ENCODE measurements around the gene AKAP8. TPM values are rescaled to one million over a fixed set of nuclear protein-coding genes. Genes with fewer than 3 reads are reported as not detected.
"Not testable (repeated sequence)": the region's sequence is repeated elsewhere in the genome, so short reads cannot be mapped to it uniquely, and the experiment has no call there.

The AKAP8 gene
- total RNA-seq, 2 experiments from 2014 or later: 47.6 to 48.2 TPM

DNA sequence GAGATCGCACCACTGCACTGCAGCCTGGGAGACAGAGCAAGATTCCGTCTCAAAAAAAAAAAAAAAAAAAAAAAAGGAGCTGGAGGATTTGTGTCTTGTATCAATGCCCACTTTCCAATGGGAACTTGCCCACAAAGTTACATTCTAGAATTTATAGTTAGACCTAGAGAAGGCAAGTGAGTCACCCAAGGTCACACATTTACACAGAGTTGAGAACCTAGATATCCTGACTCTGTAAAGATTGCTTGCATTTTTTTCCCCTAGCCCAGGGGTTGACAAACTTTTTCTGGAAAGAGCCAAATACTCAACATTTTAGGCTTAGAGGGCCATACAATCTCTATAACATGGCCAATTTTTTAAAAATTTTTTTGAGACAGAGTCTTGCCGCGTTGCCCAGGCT lies 39.5 kb downstream of the AKAP8 start:
- DNase-seq (no peak), ATAC-seq (no peak)
- Mint-ChIP-seq H3K27me3 (no peaks in the 10 kb centered on the region), H3K36me3 (ENCODE audit: low read depth) (peaks cover 3% of the 10 kb centered on the region), H3K4me3 (no peak overlapping the region), H3K9me3 (no peaks in the 10 kb centered on the region), H3K27ac (no peak overlapping the region), H3K4me1 (ENCODE audit: low read depth) (no peaks in the 10 kb centered on the region)
- TF ChIP-seq, protein P1, sequence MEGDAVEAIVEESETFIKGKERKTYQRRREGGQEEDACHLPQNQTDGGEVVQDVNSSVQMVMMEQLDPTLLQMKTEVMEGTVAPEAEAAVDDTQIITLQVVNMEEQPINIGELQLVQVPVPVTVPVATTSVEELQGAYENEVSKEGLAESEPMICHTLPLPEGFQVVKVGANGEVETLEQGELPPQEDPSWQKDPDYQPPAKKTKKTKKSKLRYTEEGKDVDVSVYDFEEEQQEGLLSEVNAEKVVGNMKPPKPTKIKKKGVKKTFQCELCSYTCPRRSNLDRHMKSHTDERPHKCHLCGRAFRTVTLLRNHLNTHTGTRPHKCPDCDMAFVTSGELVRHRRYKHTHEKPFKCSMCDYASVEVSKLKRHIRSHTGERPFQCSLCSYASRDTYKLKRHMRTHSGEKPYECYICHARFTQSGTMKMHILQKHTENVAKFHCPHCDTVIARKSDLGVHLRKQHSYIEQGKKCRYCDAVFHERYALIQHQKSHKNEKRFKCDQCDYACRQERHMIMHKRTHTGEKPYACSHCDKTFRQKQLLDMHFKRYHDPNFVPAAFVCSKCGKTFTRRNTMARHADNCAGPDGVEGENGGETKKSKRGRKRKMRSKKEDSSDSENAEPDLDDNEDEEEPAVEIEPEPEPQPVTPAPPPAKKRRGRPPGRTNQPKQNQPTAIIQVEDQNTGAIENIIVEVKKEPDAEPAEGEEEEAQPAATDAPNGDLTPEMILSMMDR (IDR thresholded peaks at IDR 0.05): no peak
- CTCF ChIA-PET: no interaction called here
- intact Hi-C loops (cut with micrococcal nuclease): no loop called here
- POLR2A ChIA-PET: interaction anchor here (0.8 kb wide), 1 partner anchor 29 kb away, joined by 3 read pairs; no protein-coding TSS in a partner anchor

DNA sequence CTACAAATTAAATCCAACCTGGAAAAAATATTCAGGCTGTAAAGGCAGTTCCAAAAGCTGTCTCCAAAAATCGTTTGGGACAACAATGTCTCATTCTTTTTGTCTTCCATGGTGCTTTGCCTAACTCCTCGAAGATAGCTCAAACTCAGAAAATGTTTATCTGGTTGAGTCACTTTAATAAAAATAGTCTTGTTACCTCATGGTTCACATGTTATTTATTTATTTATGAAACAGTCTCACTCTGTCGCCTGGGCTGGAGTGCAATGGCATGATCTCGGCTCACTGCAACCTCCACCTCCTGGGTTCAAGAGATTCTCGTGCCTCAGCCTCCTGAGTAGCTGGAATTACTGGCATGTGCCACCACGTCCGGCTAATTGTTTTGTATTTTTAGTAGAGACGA lies 42.4 kb downstream of the AKAP8 start:
- DNase-seq (no peak), ATAC-seq (no peak)
- H3K27me3 Mint-ChIP-seq: no peaks in the 10 kb centered on the region
- ChIA-PET CTCF (interaction anchor here (1.2 to 1.4 kb wide), 2 partner anchors 16 to 35 kb away, joined by 3 to 4 read pairs; no protein-coding TSS in a partner anchor), POLR2A (interaction anchor here (1.0 to 1.5 kb wide), 3 partner anchors 25 to 41 kb away, joined by 3 to 4 read pairs (median 3); no protein-coding TSS in a partner anchor)
- H3K27ac Mint-ChIP-seq: no peak overlapping the region
- H3K4me1 Mint-ChIP-seq (ENCODE audit: low read depth): peaks cover 3% of the 10 kb centered on the region
- no peaks in the 10 kb centered on the region for H3K36me3 Mint-ChIP-seq (ENCODE audit: low read depth)
- no peak overlapping the region for H3K4me3 Mint-ChIP-seq
- no peaks in the 10 kb centered on the region for H3K9me3 Mint-ChIP-seq
- TF ChIP-seq, protein P1 (IDR thresholded peaks at IDR 0.05): no peak
- intact Hi-C loops (cut with micrococcal nuclease): no loop called here

GRCh38 chr19:15335992-15336391 lies 43.6 kb downstream of the AKAP8 start:
- CTCF ChIA-PET: interaction anchor here (1.2 kb wide), 1 partner anchor 34 kb away, joined by 3 read pairs; no protein-coding TSS in a partner anchor
- POLR2A ChIA-PET; H3K27ac Mint-ChIP-seq; H3K36me3 Mint-ChIP-seq (ENCODE audit: low read depth); DNase-seq; ATAC-seq; H3K4me3 Mint-ChIP-seq; intact Hi-C loops (cut with micrococcal nuclease); H3K9me3 Mint-ChIP-seq; H3K27me3 Mint-ChIP-seq; H3K4me1 Mint-ChIP-seq (ENCODE audit: low read depth): not testable (repeated sequence)

DNA sequence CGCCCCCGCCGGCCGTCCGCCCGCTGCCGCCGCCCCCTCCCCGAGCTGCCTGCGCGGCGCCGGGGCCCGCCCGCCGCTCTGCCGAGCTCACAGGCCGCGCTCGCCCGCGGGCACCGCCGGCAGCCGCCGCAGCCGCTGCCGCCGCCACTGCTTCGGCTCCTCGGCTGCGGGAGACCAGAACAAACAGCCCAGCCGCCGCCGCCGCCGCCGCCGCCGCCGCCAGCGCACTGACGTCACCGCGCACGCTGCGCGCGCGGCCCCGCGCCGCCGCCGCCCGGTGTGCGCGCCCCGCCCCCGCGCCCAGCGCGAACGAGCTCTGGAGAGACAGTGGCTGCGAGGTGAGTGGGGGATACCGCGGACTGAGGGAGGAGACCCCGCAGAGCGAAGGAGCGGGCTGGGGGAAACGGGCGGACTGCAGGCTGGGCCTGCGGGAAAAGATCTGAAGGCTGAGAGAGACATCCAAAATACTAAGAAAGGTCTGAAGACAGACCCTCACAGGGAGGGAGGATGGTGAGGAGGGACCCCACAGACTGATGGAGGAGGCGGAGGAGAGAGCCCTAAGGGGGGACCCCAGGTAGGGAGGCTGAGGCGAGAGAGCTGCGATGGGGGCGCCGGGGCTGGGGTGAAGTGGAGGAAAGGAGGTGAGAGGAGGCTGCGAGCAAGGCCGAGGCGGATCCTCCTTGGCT lies 47.1 kb downstream of the AKAP8 start, which contains the start of gene BRD4:
TSS of gene BRD4 (minus strand) at position 229 of the 686 bp plus-strand sequence. CDS start 59,440 bp downstream, outside the sequence.
- POLR2A ChIA-PET: interaction anchor here (0.5 to 3.0 kb wide), 16 partner anchors 8 to 1888 kb away, joined by 3 to 15 read pairs (median 4); partner anchors contain the start of genes AKAP8 and AKAP8L
- Mint-ChIP-seq H3K27me3 (no peaks in the 10 kb centered on the region), H3K4me1 (ENCODE audit: low read depth) (peaks cover 31% of the 10 kb centered on the region), H3K36me3 (ENCODE audit: low read depth) (peaks cover 26% of the 10 kb centered on the region), H3K4me3 (peak within 1 kb of the TSS; percentile 89), H3K9me3 (no peaks in the 10 kb centered on the region), H3K27ac (peak within 1 kb of the TSS; percentile 97)
- TF ChIP-seq, protein P1 (IDR thresholded peaks at IDR 0.05): no peak
- DNase-seq: peak; percentile 78
- intact Hi-C loops (cut with micrococcal nuclease): loop anchor here (5.0 kb wide), 1 partner anchor 40 kb away; no protein-coding TSS in a partner anchor
- peak; percentile 59 for ATAC-seq
- CTCF ChIA-PET: interaction anchor here (1.6 kb wide), 1 partner anchor 87 kb away, joined by 5 read pairs; the partner anchor contains the start of gene AKAP8L

GRCh38 chr19:15331419-15332310 lies 47.9 kb downstream of the AKAP8 start:
- TF ChIP-seq, protein P1 (IDR thresholded peaks at IDR 0.05): no peak
- DNase-seq (peak; percentile 69), ATAC-seq (peak; percentile 60)
- Mint-ChIP-seq H3K36me3 (ENCODE audit: low read depth) (peaks cover 29% of the 10 kb centered on the region), H3K27me3 (no peaks in the 10 kb centered on the region), H3K9me3 (no peaks in the 10 kb centered on the region), H3K27ac (peak overlapping the region; percentile 97), H3K4me1 (ENCODE audit: low read depth) (peaks cover 38% of the 10 kb centered on the region), H3K4me3 (peak overlapping the region; percentile 87)
- CTCF ChIA-PET: interaction anchor here (1.6 kb wide), 1 partner anchor 88 kb away, joined by 5 read pairs; the partner anchor contains the start of gene AKAP8L
- intact Hi-C loops (cut with micrococcal nuclease): loop anchor here (5.0 kb wide), 1 partner anchor 39 kb away; no protein-coding TSS in a partner anchor
- POLR2A ChIA-PET: interaction anchor here (0.7 to 3.0 kb wide), 14 partner anchors 7 to 96 kb away, joined by 3 to 15 read pairs (median 4); partner anchors contain the start of genes AKAP8 and AKAP8L
